HG03575 (cell line): ENCODE data around the gene OTULINL.

Experiments
- ATAC-seq: cut with Tn5 transposase; IDR thresholded peaks from one replicate; pipeline ENCODE4 v1.9.1; 2021; ENCODE audit not compliant: unreplicated experiment, insufficient number of reproducible peaks, low FRiP score; ENCODE audit errors: extremely low read depth

The OTULINL gene

GRCh38 chr5:14574096-14574495 is 7.5 kb upstream of the OTULINL start:
- ATAC-seq, result no peak

DNA sequence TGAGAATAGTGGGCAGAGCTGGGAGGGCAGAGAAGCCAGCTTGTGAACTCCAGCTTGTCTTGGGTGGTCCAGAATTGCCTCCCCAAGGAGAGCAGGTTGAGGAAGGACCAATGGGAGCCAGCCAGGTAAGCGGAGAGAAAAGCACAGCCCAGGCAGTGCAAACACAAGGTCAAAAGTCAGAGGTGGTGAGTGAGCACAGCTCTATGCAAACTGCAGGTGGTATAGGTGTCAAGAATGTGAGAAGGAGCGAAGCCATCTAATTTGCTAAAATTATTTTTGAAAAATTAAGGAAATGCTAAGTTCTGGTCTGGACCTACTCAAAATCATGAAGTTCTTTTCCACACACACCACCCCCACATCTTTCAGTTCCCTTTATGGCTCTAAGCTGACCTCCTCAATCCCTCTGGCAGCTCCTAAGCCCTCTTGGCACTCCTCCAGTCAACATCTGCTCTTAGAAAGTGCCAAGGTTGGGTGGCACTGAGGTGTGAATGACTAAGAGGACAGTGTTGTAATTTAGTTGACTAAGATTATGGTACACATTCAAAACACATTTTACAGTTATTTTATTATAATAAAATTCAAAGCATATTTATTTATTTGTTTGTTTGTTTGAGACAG is 6.6 kb upstream of the OTULINL start:
- ATAC-seq, result no peak

- ATAC-seq, result no peak
Observed at GRCh38 chr5:14576206-14576605, 5.4 kb upstream of the OTULINL start.

DNA sequence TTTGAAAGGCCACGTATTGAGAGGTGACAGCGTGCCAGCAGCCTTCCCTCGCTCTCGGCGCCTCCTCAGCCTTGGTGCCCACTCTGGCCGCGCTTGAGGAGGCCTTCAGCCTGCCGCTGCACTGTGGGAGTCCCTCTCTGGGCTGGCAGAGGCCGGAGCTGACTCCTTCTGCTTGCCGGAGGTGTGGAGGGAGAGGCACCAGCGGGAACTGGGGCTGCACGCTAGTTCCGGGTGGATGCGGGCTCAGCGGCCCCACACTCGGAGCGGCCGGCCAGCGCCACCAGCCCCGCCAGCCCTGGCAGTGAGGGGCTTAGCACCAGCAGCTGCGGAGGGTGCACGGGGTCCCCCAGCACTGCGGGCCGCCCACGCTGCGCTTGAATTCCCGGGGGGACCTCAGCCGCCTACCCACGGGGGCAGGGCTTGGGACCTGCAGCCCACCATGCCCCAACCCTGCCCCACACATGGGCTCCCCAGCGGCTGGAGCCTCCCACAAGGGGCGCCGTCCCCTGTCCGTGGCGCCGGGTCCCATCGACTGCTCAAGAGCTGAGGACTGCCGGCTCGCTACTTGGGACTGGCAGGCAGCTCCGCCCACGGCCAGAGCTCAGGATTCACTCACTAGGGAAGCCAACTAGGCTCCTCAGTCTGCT is 4.4 kb upstream of the OTULINL start:
- ATAC-seq, result no peak

GRCh38 chr5:14577971-14578370 is 3.6 kb upstream of the OTULINL start:
- no peak for ATAC-seq

GRCh38 chr5:14579246-14579645 is 2.3 kb upstream of the OTULINL start:
- ATAC-seq, result no peak

DNA sequence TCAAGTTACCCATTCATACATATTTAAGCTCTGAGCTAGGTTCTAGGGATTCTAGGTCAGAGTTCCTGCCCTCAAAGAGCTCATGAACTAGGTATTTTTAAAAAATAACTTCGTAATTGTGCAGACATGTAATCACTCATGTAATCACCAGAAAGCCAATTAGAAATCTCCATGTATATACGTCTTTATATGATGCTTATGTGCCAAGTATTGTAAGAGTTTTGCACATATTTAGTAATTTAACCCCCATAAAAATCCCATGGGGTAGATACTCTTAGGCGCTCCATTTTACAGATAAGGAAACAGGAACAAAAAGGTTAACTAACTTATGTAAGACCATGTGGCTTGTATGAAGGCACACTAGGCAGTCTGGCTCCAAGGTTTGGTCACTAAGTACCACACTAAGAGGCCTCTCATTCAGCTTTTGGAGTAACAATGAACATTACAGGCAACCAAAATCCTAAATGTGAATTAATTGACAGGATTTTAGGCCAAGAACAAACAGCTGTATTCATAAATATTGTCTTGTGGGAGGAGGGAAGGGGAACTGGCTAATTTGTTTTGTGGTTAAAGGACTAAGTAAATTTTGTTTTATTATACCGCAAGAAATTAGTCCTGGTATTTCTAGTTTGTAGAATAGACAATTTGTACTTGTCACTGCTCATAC is 1.7 kb upstream of the OTULINL start:
- no peak for ATAC-seq

DNA sequence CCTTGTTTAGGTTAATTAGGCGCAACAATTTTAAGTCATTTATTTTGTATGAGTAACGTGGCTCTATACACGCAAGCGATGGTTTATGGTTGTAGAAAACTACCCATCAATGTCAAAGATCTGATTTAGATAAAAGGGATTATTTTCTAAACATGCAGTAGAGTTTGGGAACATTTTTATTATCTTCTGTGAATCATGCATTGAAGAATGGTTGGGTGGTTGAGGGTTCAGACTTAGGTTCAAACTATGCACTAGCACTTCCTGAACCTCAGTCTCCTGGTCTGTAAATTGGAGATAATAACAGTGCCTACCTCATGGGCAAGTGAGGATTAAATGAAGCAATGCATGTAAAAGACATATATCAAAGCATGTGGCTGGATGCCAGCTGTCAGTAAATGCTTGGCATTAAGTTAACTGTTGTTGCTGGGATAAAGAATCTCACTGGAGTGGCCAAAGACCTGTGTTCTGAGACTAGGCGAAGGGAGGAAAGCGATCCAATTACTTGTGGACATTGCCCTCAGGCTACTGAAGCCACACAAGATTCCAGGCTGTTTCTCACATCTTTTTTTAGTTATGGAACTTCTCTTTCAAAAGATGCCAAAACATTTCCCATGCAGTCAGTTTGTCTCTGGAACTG is 1.1 kb upstream of the OTULINL start:
- ATAC-seq, result no peak

DNA sequence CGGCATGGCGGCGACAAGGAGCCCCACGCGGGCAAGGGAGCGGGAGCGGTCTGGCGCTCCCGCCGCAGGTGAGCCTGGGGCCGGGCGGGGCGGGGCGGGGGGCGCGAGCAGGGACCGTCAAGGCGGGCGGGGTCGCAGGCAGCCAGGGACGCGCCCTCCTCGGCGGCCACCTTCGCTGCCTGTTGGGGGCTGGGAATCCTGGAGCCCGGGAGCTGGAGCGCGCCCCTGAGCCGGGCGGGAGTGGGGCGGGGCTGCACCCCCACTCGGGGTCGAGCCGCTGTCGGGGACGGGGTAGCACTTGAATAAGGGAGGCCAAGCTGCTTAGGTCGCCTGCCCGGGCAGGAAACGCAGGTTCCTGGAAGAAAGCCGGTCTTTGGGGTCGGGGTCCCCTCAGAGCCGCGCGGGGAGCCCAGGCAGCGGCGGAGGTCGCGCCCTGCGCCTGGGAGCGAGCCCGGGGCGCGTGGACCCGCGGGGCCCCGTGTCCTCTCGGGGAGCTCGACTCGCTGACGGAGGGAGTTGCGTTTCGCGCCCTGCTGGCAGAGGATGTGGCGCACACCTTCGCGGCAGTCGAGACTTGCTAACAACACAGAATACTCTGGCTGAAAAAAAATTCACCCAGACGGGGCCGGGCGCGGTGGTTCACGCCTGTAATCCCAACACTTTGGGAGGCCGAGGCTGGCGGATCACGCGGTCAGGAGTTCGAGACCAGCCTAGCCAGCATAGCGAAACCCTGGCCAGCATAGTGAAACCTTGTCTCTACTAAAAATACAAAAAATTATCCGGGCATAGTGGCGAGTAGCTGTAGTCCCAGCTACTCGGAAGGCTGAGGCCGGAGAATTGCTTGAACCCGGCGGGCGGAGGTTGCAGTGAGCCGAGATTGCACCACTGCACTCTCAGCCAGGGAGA is 552 bp downstream of the OTULINL start:
- no peak for ATAC-seq

DNA sequence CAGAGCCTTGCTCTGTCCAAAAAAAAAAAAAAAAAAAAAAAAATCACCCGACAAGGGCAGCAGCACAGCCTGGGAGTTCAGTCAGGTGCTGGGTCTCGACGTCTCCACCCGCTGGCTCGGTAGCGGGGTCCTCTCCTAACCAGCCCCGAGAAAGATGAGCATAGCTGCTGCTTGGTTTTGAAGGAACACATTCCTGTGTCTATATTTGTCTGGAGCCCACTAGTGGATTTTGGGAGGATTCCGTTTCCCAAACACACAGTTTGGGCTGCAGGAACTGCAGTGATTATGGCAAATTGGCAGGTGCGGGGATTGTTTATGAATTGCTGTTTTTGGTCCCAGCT is 1.2 kb downstream of the OTULINL start:
- ATAC-seq, result no peak

DNA sequence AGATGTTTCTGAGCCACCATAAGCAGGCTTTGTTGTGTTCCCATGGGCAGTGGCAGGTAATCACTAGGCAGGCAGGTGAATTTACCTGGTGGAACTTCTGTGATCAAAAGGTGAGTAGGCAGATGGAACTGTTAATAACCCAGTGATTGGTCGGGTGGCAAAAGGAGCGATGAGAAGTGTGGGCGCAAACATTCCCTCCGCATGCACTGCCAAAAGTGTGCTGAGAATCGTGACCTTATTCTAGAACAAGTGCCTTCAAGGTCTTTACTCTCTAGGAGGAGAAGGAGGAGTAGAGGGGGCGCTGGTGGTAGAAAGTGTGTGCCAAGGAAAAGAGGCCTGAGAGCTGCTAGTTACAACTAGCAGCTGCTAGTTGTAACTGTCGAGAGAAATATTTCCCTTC is 3.3 kb downstream of the OTULINL start:
- ATAC-seq, result no peak

- ATAC-seq, result no peak
Observed at GRCh38 chr5:14587150-14587549, 5.6 kb downstream of the OTULINL start.

DNA sequence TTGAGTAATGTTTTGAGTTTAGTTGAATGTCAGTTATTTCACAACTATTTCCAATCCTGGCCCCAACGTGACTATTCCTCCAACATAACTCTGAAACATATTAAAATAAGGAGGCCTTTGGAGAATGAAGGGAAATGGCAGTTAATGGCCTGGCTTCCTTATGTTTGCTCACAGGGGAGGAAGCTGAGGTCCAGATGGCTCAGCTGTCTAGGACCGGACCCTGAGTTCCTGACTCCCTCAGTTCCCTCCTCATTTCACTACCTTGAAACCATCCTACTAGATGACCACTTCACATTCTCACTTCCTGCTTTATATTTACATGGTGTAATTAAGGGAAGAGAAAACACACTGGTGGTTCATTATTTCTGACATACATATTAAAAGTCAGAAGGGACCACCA is 6.6 kb downstream of the OTULINL start:
- ATAC-seq, result no peak

GRCh38 chr5:14588758-14589543 is 7.4 kb downstream of the OTULINL start:
- ATAC-seq, result no peak

- no peak for ATAC-seq
Observed at GRCh38 chr5:14590949-14591348, 9.4 kb downstream of the OTULINL start.

DNA sequence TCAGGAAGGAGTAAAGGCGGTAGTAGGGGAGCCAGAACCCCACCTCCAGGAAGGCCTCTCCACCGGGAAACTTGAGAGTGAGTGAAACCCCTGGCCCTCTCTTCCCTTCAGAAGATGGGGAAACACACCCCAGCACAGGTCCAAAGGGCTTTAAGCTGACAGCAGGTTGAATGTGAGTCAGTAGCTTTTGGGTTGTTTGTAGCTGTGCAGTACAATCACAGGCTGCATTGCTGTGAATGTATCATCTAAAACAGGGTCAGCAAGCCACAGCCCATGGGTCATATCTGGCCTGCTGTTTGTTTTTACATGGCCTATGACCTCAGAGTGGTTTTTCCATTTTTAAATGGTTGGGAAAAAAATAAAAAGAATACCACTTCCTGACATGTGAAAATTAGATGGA is 10.0 kb downstream of the OTULINL start:
- no peak for ATAC-seq

GRCh38 chr5:14593326-14594021 is 11.9 kb downstream of the OTULINL start:
- no peak for ATAC-seq
